SK-N-SH (cell line): ENCODE measurements around the gene CNTNAP2. TPM values are rescaled to one million over a fixed set of nuclear protein-coding genes. Genes with fewer than 3 reads are reported as not detected.

Experiments used
- CTCF ChIA-PET: fragments of 300-600, 350-600 bp; formaldehyde crosslinking; extraction: SDS; loops from one replicate; lab custom pipeline; 2021; lab: Yijun Ruan, JAX
- POLR2A ChIA-PET: fragments of 350-600 bp; sonication (Branson Sonifier 250); formaldehyde crosslinking; extraction: SDS; loops from one replicate; lab custom pipeline; 2020; ENCODE audit warnings: antibody characterized with exemption, inconsistent platforms; lab: Yijun Ruan, JAX
- DNase-seq: peaks from one replicate; pipeline ENCODE4 v3.0.0; 2012
- H2AFZ ChIP-seq: fragments of 200-600 bp; sonication (generic); 2 replicates; pipeline ENCODE4 v1.8.1; 2016; ENCODE audit warnings: antibody characterized with exemption, mild to moderate bottlenecking, low read depth
- H3F3A ChIP-seq: fragments of 200-600 bp; sonication (generic); replicated peaks from 2 replicates; pipeline ENCODE3; 2016; ENCODE audit warnings: antibody characterized with exemption, mild to moderate bottlenecking; ENCODE audit not compliant: insufficient read depth
- H3K27ac ChIP-seq, 2 experiments: fragments of 200-500 bp in 1 of 2; fragments of 200-600 bp in 1 of 2; sonication (Bioruptor generic) in 1 of 2; sonication (generic), shearing (Covaris generic) in 1 of 2; 2 replicates each; pipeline versions ENCODE4 v1.5.1 to v1.6.1; 2014 to 2016; ENCODE audit warnings: low read depth in 2 of 2, inconsistent platforms in 1 of 2, low read length in 1 of 2, mild to moderate bottlenecking in 1 of 2, mixed read lengths in 1 of 2
- H3K27me3 ChIP-seq: fragments of 200-600 bp; sonication (generic), shearing (Covaris generic); 2 replicates; pipeline ENCODE4 v1.6.1; 2016; ENCODE audit warnings: mixed run types; ENCODE audit not compliant: insufficient read depth
- H3K36me3 ChIP-seq, 2 experiments: fragments of 200-500 bp in 1 of 2; fragments of 200-600 bp in 1 of 2; sonication (Bioruptor generic) in 1 of 2; sonication (generic) in 1 of 2; replicated peaks in 1 of 2; 2 replicates each; pipeline versions ENCODE3 to v1.5.1; 2014 to 2016; ENCODE audit warnings: low read length in 1 of 2, mild to moderate bottlenecking in 1 of 2; ENCODE audit not compliant: insufficient read depth in 2 of 2, control insufficient read depth in 1 of 2
- H3K4me1 ChIP-seq, 2 experiments: fragments of 200-500 bp in 1 of 2; fragments of 200-600 bp in 1 of 2; sonication (Bioruptor generic) in 1 of 2; sonication (generic), shearing (Covaris generic) in 1 of 2; 2 replicates each; pipeline versions ENCODE4 v1.5.1 to v1.6.1; 2014 to 2016; ENCODE audit warnings: low read depth in 1 of 2, low read length in 1 of 2, mixed run types in 1 of 2; ENCODE audit not compliant: insufficient read depth in 2 of 2, control insufficient read depth in 1 of 2
- H3K4me2 ChIP-seq: fragments of 200-600 bp; sonication (generic), shearing (Covaris generic); 2 replicates; pipeline ENCODE4 v1.6.1; 2017; ENCODE audit warnings: mixed run types
- H3K4me3 ChIP-seq, 2 experiments: fragments of 200-500 bp in 1 of 2; fragments of 200-600 bp in 1 of 2; sonication (Bioruptor generic) in 1 of 2; sonication (generic), shearing (Covaris generic) in 1 of 2; 2 replicates each; pipeline versions ENCODE4 v1.5.1 to v1.8.1; 2014 to 2016; ENCODE audit warnings: low read depth in 2 of 2, inconsistent platforms in 1 of 2, low read length in 1 of 2, mild to moderate bottlenecking in 1 of 2, mixed read lengths in 1 of 2, moderate library complexity in 1 of 2
- H3K79me2 ChIP-seq: fragments of 200-600 bp; sonication (generic); 2 replicates; pipeline ENCODE4 v1.8.1; 2017; ENCODE audit warnings: mild to moderate bottlenecking; ENCODE audit not compliant: insufficient read depth
- H3K9ac ChIP-seq: fragments of 200-600 bp; sonication (generic); 2 replicates; pipeline ENCODE4 v1.6.1; 2017; ENCODE audit warnings: mixed run types
- H3K9me2 ChIP-seq: fragments of 200-600 bp; sonication (generic); 2 replicates; pipeline ENCODE4 v1.6.1; 2017; ENCODE audit warnings: mixed run types
- H3K9me3 ChIP-seq: fragments of 200-600 bp; sonication (generic); 2 replicates; pipeline ENCODE4 v1.6.1; 2017; ENCODE audit warnings: mixed run types, mild to moderate bottlenecking, moderate library complexity
- H4K20me1 ChIP-seq: fragments of 200-600 bp; sonication (generic); 2 replicates; pipeline ENCODE4 v1.6.1; 2017; ENCODE audit warnings: mild to moderate bottlenecking, mixed run types; ENCODE audit not compliant: insufficient read depth
- CHD2 ChIP-seq: fragments of 150-350 bp; IDR thresholded peaks from 2 replicates; pipeline ENCODE4 v1.6.1; 2018; ENCODE audit warnings: low read length; ENCODE audit not compliant: partially characterized antibody
- CTCF ChIP-seq: fragments of 200-600 bp; sonication (generic); IDR thresholded peaks from 2 replicates; pipeline ENCODE4 v1.6.1; 2017; ENCODE audit warnings: antibody characterized with exemption, mild to moderate bottlenecking, moderate library complexity
- ELF1 ChIP-seq: IDR thresholded peaks from 2 replicates; pipeline ENCODE4 v1.4.0; 2012
- EP300 ChIP-seq, 2 experiments: IDR thresholded peaks; 2 replicates each; pipeline versions ENCODE4 v1.4.0 to v1.6.1; 2012; ENCODE audit warnings: borderline replicate concordance in 1 of 2, low read depth in 1 of 2, low read length in 1 of 2
- EZH2phosphoT487 ChIP-seq: fragments of 200-600 bp; sonication (generic); IDR thresholded peaks from 2 replicates; pipeline ENCODE4 v1.6.1; 2017; ENCODE audit warnings: low read depth, mixed run types, mild to moderate bottlenecking, antibody characterized with exemption, moderate library complexity, borderline replicate concordance
- FOXM1 ChIP-seq: IDR thresholded peaks from 2 replicates; pipeline ENCODE4 v1.4.0; 2012; ENCODE audit warnings: low read depth, mild to moderate bottlenecking
- GATA2 ChIP-seq: sonication (generic); formaldehyde crosslinking; IDR thresholded peaks from 2 replicates; pipeline ENCODE4 v1.5.0; 2020; ENCODE audit warnings: mild to moderate bottlenecking, missing genetic modification reagents
- IRF3 ChIP-seq: fragments of 150-350 bp; IDR thresholded peaks from 2 replicates; pipeline ENCODE4 v1.6.1; 2016; ENCODE audit warnings: mild to moderate bottlenecking, low read depth, low read length
- MEF2A ChIP-seq: IDR thresholded peaks from 2 replicates; pipeline ENCODE4 v1.4.0; 2012; ENCODE audit warnings: low read depth, borderline replicate concordance
- MXI1 ChIP-seq: IDR thresholded peaks from 2 replicates; pipeline ENCODE4 v1.6.1; 2012; ENCODE audit warnings: mild to moderate bottlenecking, low read depth, low read length, improper control_type of control experiment
- NFIC ChIP-seq: IDR thresholded peaks from 2 replicates; pipeline ENCODE4 v1.4.0; 2012; ENCODE audit warnings: borderline replicate concordance
- RFX5 ChIP-seq: IDR thresholded peaks from 2 replicates; pipeline ENCODE4 v1.6.1; 2012; ENCODE audit warnings: mild to moderate bottlenecking, improper control_type of control experiment, low read length
- RXRA ChIP-seq: IDR thresholded peaks from 2 replicates; pipeline ENCODE4 v1.4.0; 2012; ENCODE audit warnings: low read depth, mild to moderate bottlenecking, borderline replicate concordance
- TAF1 ChIP-seq: IDR thresholded peaks from 2 replicates; pipeline ENCODE4 v1.6.1; 2012; ENCODE audit warnings: low read depth, mild to moderate bottlenecking, low read length, moderate library complexity, borderline replicate concordance
- TCF12 ChIP-seq: IDR thresholded peaks from 2 replicates; pipeline ENCODE4 v1.4.0; 2012
- TEAD4 ChIP-seq: IDR thresholded peaks from 2 replicates; pipeline ENCODE4 v1.4.0; 2012; ENCODE audit warnings: mild to moderate bottlenecking, borderline replicate concordance; ENCODE audit not compliant: insufficient read depth
- USF2 ChIP-seq: fragments of 150-350 bp; IDR thresholded peaks from 2 replicates; pipeline ENCODE4 v1.6.1; 2017; ENCODE audit warnings: antibody characterized with exemption, low read length, low read depth, borderline replicate concordance
- ZBTB33 ChIP-seq: IDR thresholded peaks from 2 replicates; pipeline ENCODE4 v1.4.0; 2012; ENCODE audit warnings: low read depth, borderline replicate concordance
- WGBS: methylation state at CpG from one replicate; pipeline ENCODE4 v1.1.6; 2017; ENCODE audit warnings: low lambda C conversion rate; 5-methylcytosine and 5-hydroxymethylcytosine counted together
- polyA plus RNA-seq, 3 experiments: library from polyadenylated mRNA; depleted of rRNA; stranded (reverse); fragments of >200 nt; gene quantifications; 2 replicates each; pipeline ENCODE4 v1.2.3, GENCODE V29; 2012

Gene CNTNAP2
- polyA plus RNA-seq, 1 of the 3 experiments (the other 2 are of a cell fraction): 3.4 TPM

GRCh38 chr7:147477526-147477925 is 1360.9 kb downstream of the CNTNAP2 start:
- Histone ChIP-seq H3F3A (no peaks in the 10 kb centered on the region), H2AFZ (no peak overlapping the region), H3K9ac (no peak overlapping the region), H3K9me3 (0 out of 2 replicates have a peak, but pooled peaks cover 6% of the 10 kb centered on the region), H3K79me2 (no peaks in the 10 kb centered on the region), H4K20me1 (no peaks in the 10 kb centered on the region)
- 75% methylated on average over 3 of the region's 3 CpGs for WGBS
- POLR2A ChIA-PET: no interaction called here
- TF ChIP-seq IRF3 (no peak), USF2 (no peak), MXI1 (no peak), TCF12 (no peak), TEAD4 (no peak), EZH2phosphoT487 (no peak), GATA2 (CRISPR knock-in tag) (peak; percentile 42), MEF2A (no peak), EP300 (IDR thresholded peaks at IDR 0.05; ENCODE audit: borderline replicate concordance in 1 of 2, low read depth in 1 of 2, low read length in 1 of 2) (peak in 1 of 2 experiments; percentile 33; a peak in 1 of 4 replicates), RFX5 (no peak), CHD2 (no peak), NFIC (no peak), ELF1 (no peak)
- TF ChIP-seq, all 33 proteins: peak for 2
- no peak for DNase-seq
- Histone ChIP-seq H3K9me2 (no peaks in the 10 kb centered on the region), H3K4me3 (no peak overlapping the region), H3K36me3 (no peaks in the 10 kb centered on the region), H3K4me2 (no peak overlapping the region), H3K27ac (no peak overlapping the region), H3K4me1 (peaks cover 0 to 12% of the 10 kb centered on the region in 2 experiments; a peak in 2 of 4 replicates), H3K27me3 (no peaks in the 10 kb centered on the region)
- CTCF ChIA-PET: interaction anchor here (0.6 to 1.1 kb wide), 3 partner anchors 14 to 438 kb away, joined by 3 read pairs; no protein-coding TSS in a partner anchor

- H3K36me3 ChIP-seq: no peaks in the 10 kb centered on the region
- 0 out of 2 replicates have a peak, but pooled peaks cover 6% of the 10 kb centered on the region for H3K9me3 ChIP-seq
- no peaks in the 10 kb centered on the region for H3K9me2 ChIP-seq
- no peaks in the 10 kb centered on the region for H3K27me3 ChIP-seq
- ChIA-PET CTCF (interaction anchor here (0.9 kb wide), 2 partner anchors 9 to 763 kb away, joined by 3 to 4 read pairs; no protein-coding TSS in a partner anchor), POLR2A (no interaction called here)
- H3K4me2 ChIP-seq: no peak overlapping the region
- DNase-seq: no peak
- TF ChIP-seq MXI1 (no peak), CTCF (no peak), FOXM1 (no peak), CHD2 (no peak), RFX5 (no peak), TAF1 (no peak), ZBTB33 (no peak), RXRA (no peak)
- WGBS: 79% methylated on average over 3 of the region's 3 CpGs
- no peak overlapping the region for H3K27ac ChIP-seq
- no peaks in the 10 kb centered on the region for H3K79me2 ChIP-seq
- H2AFZ ChIP-seq: no peak overlapping the region
- H3K9ac ChIP-seq: no peak overlapping the region
- H4K20me1 ChIP-seq: no peaks in the 10 kb centered on the region
- H3K4me3 ChIP-seq: no peak overlapping the region
- peaks cover 0 to 12% of the 10 kb centered on the region in 2 experiments; a peak in 2 of 4 replicates for H3K4me1 ChIP-seq
- H3F3A ChIP-seq: peaks cover 7% of the 10 kb centered on the region
Observed at GRCh38 chr7:147478796-147479195, 1362.2 kb downstream of the CNTNAP2 start.
